ENCODE measurements around the gene NCOA5. TPM values are rescaled to one million over a fixed set of nuclear protein-coding genes. Genes with fewer than 3 reads are reported as not detected.
A peak's percentile ranks its signal among the peaks of the same experiment; 100 is the strongest.

NCOA5 gene
- polyA plus RNA-seq (2013, experiment 1 of 2; ENCODE audit: insufficient read length) = 26.5 TPM
- polyA plus RNA-seq (2013, experiment 2 of 2; ENCODE audit: insufficient read length) = 25.8 TPM

GRCh38 chr20:46089417-46090388 lies at the start of gene NCOA5:
Gene NCOA5, minus strand, starts transcription at chr20:46089962. Its CDS starts 10,538 bp downstream, at chr20:46079424.
- peak; percentile 96 for DNase-seq

- no peak for DNase-seq
Observed at GRCh38 chr20:46139266-46139889, 49.6 kb upstream of the NCOA5 start.

- DNase-seq = no peak
Observed at GRCh38 chr20:46137816-46138215, 48.1 kb upstream of the NCOA5 start.

- no peak for DNase-seq
Observed at GRCh38 chr20:46135856-46136633, 46.3 kb upstream of the NCOA5 start.

- DNase-seq = no peak
Observed at GRCh38 chr20:46134716-46135115, 45.0 kb upstream of the NCOA5 start.

GRCh38 chr20:46133886-46134654 lies 44.3 kb upstream of the NCOA5 start:
- no peak for DNase-seq

- peak; percentile 38 for DNase-seq
Observed at GRCh38 chr20:46132705-46133120, 43.0 kb upstream of the NCOA5 start.

- peak; percentile 27 for DNase-seq
Observed at GRCh38 chr20:46131396-46131795, 41.6 kb upstream of the NCOA5 start.

GRCh38 chr20:46130534-46130933 lies 40.8 kb upstream of the NCOA5 start:
- DNase-seq = no peak

- DNase-seq = no peak
Observed at GRCh38 chr20:46129955-46130481, 40.3 kb upstream of the NCOA5 start.

- DNase-seq = no peak
Observed at GRCh38 chr20:46128310-46129151, 38.8 kb upstream of the NCOA5 start.

- no peak for DNase-seq
Observed at GRCh38 chr20:46127396-46128010, 37.7 kb upstream of the NCOA5 start.

GRCh38 chr20:46126440-46127056 lies 36.8 kb upstream of the NCOA5 start:
- DNase-seq = no peak

GRCh38 chr20:46123482-46124245 lies 33.9 kb upstream of the NCOA5 start:
- no peak for DNase-seq

- DNase-seq = no peak
Observed at GRCh38 chr20:46122516-46123481, 33.0 kb upstream of the NCOA5 start.

- peak; percentile 68 for DNase-seq
Observed at GRCh38 chr20:46122071-46122470, 32.3 kb upstream of the NCOA5 start.

GRCh38 chr20:46121184-46121930 lies 31.6 kb upstream of the NCOA5 start:
- peak; percentile 12 for DNase-seq
